SU-DHL-6 (cell line): ENCODE results near the gene CROT.

Source experiments
- EZH2phosphoT487 ChIP-seq: fragments of 200-600 bp; sonication (generic), shearing (Covaris generic); conservative IDR thresholded peaks from 2 replicates; pipeline ENCODE4 v1.6.1; 2018; ENCODE audit warnings: mild to moderate bottlenecking, antibody characterized with exemption, low read length, moderate library complexity, mixed read lengths
- TF ChIP-seq, protein P1 (sequence below): fragments of 200-600 bp; sonication (generic); IDR thresholded peaks from one replicate; pipeline ENCODE4 v1.5.1; 2017; ENCODE audit warnings: antibody characterized with exemption, mild to moderate bottlenecking, low read length, moderate library complexity; ENCODE audit not compliant: insufficient read depth, poor library complexity, severe bottlenecking

DNA sequence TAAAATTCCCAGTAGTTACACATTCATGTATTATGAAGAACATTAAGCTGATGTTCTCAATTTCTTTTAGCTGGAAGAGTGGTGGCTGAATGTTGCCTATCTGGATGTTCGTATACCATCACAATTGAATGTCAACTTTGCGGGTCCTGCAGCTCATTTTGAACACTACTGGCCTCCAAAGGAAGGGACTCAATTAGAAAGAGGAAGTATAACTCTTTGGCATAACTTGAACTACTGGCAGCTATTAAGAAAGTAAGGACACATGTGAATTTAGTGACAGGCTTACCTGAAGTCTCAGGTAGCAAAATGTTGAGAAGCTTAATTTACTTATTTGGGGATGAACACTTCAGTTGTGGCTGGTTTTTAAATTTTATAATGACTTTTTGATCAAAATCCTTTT lies 15.9 kb downstream of the CROT start:
- TF ChIP-seq, protein P1, sequence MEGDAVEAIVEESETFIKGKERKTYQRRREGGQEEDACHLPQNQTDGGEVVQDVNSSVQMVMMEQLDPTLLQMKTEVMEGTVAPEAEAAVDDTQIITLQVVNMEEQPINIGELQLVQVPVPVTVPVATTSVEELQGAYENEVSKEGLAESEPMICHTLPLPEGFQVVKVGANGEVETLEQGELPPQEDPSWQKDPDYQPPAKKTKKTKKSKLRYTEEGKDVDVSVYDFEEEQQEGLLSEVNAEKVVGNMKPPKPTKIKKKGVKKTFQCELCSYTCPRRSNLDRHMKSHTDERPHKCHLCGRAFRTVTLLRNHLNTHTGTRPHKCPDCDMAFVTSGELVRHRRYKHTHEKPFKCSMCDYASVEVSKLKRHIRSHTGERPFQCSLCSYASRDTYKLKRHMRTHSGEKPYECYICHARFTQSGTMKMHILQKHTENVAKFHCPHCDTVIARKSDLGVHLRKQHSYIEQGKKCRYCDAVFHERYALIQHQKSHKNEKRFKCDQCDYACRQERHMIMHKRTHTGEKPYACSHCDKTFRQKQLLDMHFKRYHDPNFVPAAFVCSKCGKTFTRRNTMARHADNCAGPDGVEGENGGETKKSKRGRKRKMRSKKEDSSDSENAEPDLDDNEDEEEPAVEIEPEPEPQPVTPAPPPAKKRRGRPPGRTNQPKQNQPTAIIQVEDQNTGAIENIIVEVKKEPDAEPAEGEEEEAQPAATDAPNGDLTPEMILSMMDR, result no peak
- no peak for TF ChIP-seq EZH2phosphoT487
